ENCODE results near the gene KLHL7.

KLHL7 gene

DNA sequence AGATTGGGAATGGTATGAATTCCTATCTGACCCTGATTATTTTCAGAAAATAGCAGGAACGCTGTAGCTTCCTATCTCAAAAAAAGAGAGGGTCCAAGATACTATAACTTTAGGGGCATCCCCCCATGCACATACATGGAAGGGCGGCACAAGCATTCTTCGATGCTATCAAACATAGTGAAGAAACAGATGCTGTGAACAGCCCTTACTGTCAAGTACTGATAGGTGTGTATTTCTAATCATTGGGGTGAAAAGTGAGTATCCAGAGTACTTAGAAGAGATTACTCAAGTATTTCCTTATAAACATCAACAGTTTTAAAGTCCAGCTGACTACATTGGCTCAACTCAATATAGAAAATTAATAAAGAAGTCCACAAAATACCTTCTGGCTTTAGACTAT, 59.3 kb downstream of the KLHL7 start:
- no peaks in the 10 kb centered on the region for H4K20me1 ChIP-seq (ENCODE audit: insufficient read depth, low read length)
- H3K9ac ChIP-seq (ENCODE audit: low read depth, low read length): no peak overlapping the region
- ATAC-seq (ENCODE audit: insufficient read depth, low read depth) (no peak), DNase-seq (no peak)
- no peaks in the 10 kb centered on the region for H3K27me3 ChIP-seq (ENCODE audit: insufficient read depth, low read length, poor library complexity)
- H3K4me2 ChIP-seq (ENCODE audit: insufficient read depth, low read length): no peak overlapping the region
- no peaks in the 10 kb centered on the region for H3K9me3 ChIP-seq (ENCODE audit: insufficient read depth, low read length, severe bottlenecking)
- no peak overlapping the region for H3K27ac ChIP-seq (ENCODE audit: low read length)
- H2AFZ ChIP-seq (ENCODE audit: low read depth, low read length): no peak overlapping the region
- H3K79me2 ChIP-seq (ENCODE audit: insufficient read depth, low read length): no peaks in the 10 kb centered on the region
- H3K4me1 ChIP-seq (ENCODE audit: insufficient read depth, low read length): no peaks in the 10 kb centered on the region
- no peak for TF ChIP-seq EZH2 (IDR thresholded peaks at IDR 0.05; ENCODE audit: borderline replicate concordance, low read depth, low read length, severe bottlenecking)
- TF ChIP-seq, protein P1, sequence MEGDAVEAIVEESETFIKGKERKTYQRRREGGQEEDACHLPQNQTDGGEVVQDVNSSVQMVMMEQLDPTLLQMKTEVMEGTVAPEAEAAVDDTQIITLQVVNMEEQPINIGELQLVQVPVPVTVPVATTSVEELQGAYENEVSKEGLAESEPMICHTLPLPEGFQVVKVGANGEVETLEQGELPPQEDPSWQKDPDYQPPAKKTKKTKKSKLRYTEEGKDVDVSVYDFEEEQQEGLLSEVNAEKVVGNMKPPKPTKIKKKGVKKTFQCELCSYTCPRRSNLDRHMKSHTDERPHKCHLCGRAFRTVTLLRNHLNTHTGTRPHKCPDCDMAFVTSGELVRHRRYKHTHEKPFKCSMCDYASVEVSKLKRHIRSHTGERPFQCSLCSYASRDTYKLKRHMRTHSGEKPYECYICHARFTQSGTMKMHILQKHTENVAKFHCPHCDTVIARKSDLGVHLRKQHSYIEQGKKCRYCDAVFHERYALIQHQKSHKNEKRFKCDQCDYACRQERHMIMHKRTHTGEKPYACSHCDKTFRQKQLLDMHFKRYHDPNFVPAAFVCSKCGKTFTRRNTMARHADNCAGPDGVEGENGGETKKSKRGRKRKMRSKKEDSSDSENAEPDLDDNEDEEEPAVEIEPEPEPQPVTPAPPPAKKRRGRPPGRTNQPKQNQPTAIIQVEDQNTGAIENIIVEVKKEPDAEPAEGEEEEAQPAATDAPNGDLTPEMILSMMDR (IDR thresholded peaks at IDR 0.05; ENCODE audit: borderline replicate concordance, extremely low read depth, low read length, poor library complexity, severe bottlenecking): no peak
- no peaks in the 10 kb centered on the region for H3K36me3 ChIP-seq (ENCODE audit: insufficient read depth, low read length)
- no peak overlapping the region for H3K4me3 ChIP-seq (ENCODE audit: low read depth in 1 of 2, low read length in 2 of 2)

DNA sequence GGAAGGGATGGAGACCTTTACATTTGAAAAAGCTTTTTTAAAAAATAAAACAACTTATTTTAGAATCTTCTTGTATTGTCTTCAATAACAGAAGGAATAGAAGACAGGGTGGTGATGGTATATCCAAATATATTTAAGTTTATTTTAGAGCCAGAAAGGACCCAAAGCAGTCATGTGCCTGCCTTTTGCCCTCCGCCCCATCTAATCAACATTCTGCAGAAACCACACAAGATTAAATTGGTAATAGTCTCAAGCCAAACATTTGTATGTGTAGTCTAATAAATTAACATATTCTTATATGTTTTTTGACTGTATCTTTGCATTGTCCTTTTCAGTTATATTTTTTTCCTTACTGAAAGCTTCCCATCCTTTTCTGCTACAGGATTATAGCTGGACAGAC, 59.7 kb downstream of the KLHL7 start:
- H3K4me2 ChIP-seq (ENCODE audit: insufficient read depth, low read length): no peak overlapping the region
- no peak for ATAC-seq (ENCODE audit: insufficient read depth, low read depth)
- TF ChIP-seq, protein P1 (IDR thresholded peaks at IDR 0.05; ENCODE audit: borderline replicate concordance, extremely low read depth, low read length, poor library complexity, severe bottlenecking): no peak
- no peak for TF ChIP-seq EZH2 (IDR thresholded peaks at IDR 0.05; ENCODE audit: borderline replicate concordance, low read depth, low read length, severe bottlenecking)

DNA sequence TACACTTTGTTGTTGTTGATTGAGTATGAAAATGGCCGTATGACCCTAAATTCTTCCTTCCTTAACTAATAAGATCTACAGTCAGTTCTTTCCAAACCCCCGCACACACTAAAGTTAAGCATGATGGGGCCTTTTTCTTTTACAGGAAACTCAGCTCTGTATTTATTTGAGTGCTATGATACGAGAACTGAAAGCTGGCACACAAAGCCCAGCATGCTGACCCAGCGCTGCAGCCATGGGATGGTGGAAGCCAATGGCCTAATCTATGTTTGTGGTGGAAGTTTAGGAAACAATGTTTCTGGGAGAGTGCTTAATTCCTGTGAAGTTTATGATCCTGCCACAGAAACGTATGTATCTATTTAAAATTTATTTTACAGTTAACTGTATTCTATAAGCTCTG, 62.1 kb downstream of the KLHL7 start:
- no peaks in the 10 kb centered on the region for H3K36me3 ChIP-seq (ENCODE audit: insufficient read depth, low read length)
- no peak for DNase-seq
- no peaks in the 10 kb centered on the region for H3K4me1 ChIP-seq (ENCODE audit: insufficient read depth, low read length)
- TF ChIP-seq EZH2 (IDR thresholded peaks at IDR 0.05; ENCODE audit: borderline replicate concordance, low read depth, low read length, severe bottlenecking): no peak
- no peak overlapping the region for H3K9ac ChIP-seq (ENCODE audit: low read depth, low read length)
- H2AFZ ChIP-seq (ENCODE audit: low read depth, low read length): no peak overlapping the region
- H3K79me2 ChIP-seq (ENCODE audit: insufficient read depth, low read length): no peaks in the 10 kb centered on the region
- H3K27me3 ChIP-seq (ENCODE audit: insufficient read depth, low read length, poor library complexity): no peaks in the 10 kb centered on the region
- no peak for ATAC-seq (ENCODE audit: insufficient read depth, low read depth)
- H3K4me3 ChIP-seq (ENCODE audit: low read depth in 1 of 2, low read length in 2 of 2): no peak overlapping the region
- H3K27ac ChIP-seq (ENCODE audit: low read length): no peak overlapping the region
- H3K4me2 ChIP-seq (ENCODE audit: insufficient read depth, low read length): no peak overlapping the region
- H3K9me3 ChIP-seq (ENCODE audit: insufficient read depth, low read length, severe bottlenecking): no peaks in the 10 kb centered on the region
- H4K20me1 ChIP-seq (ENCODE audit: insufficient read depth, low read length): no peaks in the 10 kb centered on the region

More for the DNA sequence above, 59.7 kb downstream of the KLHL7 start:
- no peaks in the 10 kb centered on the region for H3K36me3 ChIP-seq (ENCODE audit: insufficient read depth, low read length)
- no peak overlapping the region for H3K4me3 ChIP-seq (ENCODE audit: low read depth in 1 of 2, low read length in 2 of 2)
- DNase-seq: no peak
- no peaks in the 10 kb centered on the region for H3K4me1 ChIP-seq (ENCODE audit: insufficient read depth, low read length)
- H3K9ac ChIP-seq (ENCODE audit: low read depth, low read length): no peak overlapping the region
- no peaks in the 10 kb centered on the region for H4K20me1 ChIP-seq (ENCODE audit: insufficient read depth, low read length)
- H3K27ac ChIP-seq (ENCODE audit: low read length): no peak overlapping the region
- no peaks in the 10 kb centered on the region for H3K9me3 ChIP-seq (ENCODE audit: insufficient read depth, low read length, severe bottlenecking)
- no peaks in the 10 kb centered on the region for H3K79me2 ChIP-seq (ENCODE audit: insufficient read depth, low read length)
- H2AFZ ChIP-seq (ENCODE audit: low read depth, low read length): no peak overlapping the region
- H3K27me3 ChIP-seq (ENCODE audit: insufficient read depth, low read length, poor library complexity): no peaks in the 10 kb centered on the region

DNA sequence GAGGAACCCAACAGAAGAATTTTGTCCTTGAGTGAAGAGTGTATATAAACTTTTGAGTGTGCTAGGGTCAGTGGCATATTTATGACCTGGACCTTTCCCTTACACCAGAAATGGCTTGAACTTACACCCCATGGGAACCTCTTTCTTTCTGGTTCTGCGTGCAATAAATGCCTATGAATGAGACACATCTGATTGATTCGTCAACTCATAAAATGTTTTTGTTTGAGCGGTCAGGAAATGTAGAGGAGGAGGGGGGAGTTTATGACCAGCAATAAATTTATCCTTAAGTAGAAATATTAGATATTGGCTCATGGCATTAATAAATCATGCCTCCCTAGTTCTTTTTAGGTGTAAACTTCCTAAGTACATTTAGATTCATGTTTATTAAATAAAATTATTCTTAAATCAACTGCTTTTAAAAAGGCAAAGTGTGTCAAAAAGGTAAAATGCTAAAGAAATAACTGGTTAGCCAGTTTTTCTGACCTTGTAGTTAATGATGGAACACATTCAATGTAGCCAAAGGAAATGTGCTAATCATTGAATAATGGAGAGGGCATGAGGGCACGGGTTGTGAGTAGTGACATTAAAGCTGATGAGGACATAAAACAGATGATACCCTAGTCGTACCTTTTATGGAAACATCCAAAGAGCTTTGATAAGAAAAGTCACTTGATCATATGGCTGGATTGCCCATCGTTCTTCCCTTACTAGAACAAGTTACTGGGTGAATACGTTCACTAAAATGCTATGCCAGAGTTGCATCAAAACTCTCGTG, 62.7 kb downstream of the KLHL7 start:
- no peak overlapping the region for H3K4me2 ChIP-seq (ENCODE audit: insufficient read depth, low read length)
- H3K27ac ChIP-seq (ENCODE audit: low read length): no peak overlapping the region
- no peaks in the 10 kb centered on the region for H3K27me3 ChIP-seq (ENCODE audit: insufficient read depth, low read length, poor library complexity)
- H3K4me3 ChIP-seq (ENCODE audit: low read depth in 1 of 2, low read length in 2 of 2): no peak overlapping the region
- H4K20me1 ChIP-seq (ENCODE audit: insufficient read depth, low read length): no peaks in the 10 kb centered on the region
- no peak for ATAC-seq (ENCODE audit: insufficient read depth, low read depth)
- H2AFZ ChIP-seq (ENCODE audit: low read depth, low read length): no peak overlapping the region
- TF ChIP-seq, protein P1 (IDR thresholded peaks at IDR 0.05; ENCODE audit: borderline replicate concordance, extremely low read depth, low read length, poor library complexity, severe bottlenecking): no peak
- TF ChIP-seq EZH2 (IDR thresholded peaks at IDR 0.05; ENCODE audit: borderline replicate concordance, low read depth, low read length, severe bottlenecking): no peak
- H3K36me3 ChIP-seq (ENCODE audit: insufficient read depth, low read length): no peaks in the 10 kb centered on the region
- no peaks in the 10 kb centered on the region for H3K4me1 ChIP-seq (ENCODE audit: insufficient read depth, low read length)
- H3K79me2 ChIP-seq (ENCODE audit: insufficient read depth, low read length): no peaks in the 10 kb centered on the region
- no peak for DNase-seq
- no peaks in the 10 kb centered on the region for H3K9me3 ChIP-seq (ENCODE audit: insufficient read depth, low read length, severe bottlenecking)
- no peak overlapping the region for H3K9ac ChIP-seq (ENCODE audit: low read depth, low read length)

Measured in DND-41 (cell line).